ENCODE results near the gene GHITM. TPM values are rescaled to one million over a fixed set of nuclear protein-coding genes. Genes with fewer than 3 reads are reported as not detected.

Gene GHITM
- total and polyA plus RNA-seq, 3 donors from 2014 or later, result 140 to 284 (median 220) TPM

GRCh38 chr10:84195044-84195830 lies 55.9 kb downstream of the GHITM start:
- H3K36me3 ChIP-seq (ENCODE audit: low read depth, missing control alignments), result no peaks in the 10 kb centered on the region
- peak overlapping the region; percentile 4 to 52 for H3K4me3 ChIP-seq
- intact Hi-C loops (cut with DNase I; ENCODE audit: low total_unique reads), result no loop called here
- H3K27ac ChIP-seq, result no peak overlapping the region
- 0 to 17% methylated on average over 4 to 40 of the region's 43 CpGs for WGBS, 2 donors
- DNase-seq, result no peak
- H3K4me1 ChIP-seq, result peaks cover 8% of the 10 kb centered on the region
- TF ChIP-seq CTCF (IDR thresholded peaks at IDR 0.05), result no peak
- no peak for TF ChIP-seq POLR2A (IDR thresholded peaks at IDR 0.05)
- H3K27me3 ChIP-seq, result no peaks in the 10 kb centered on the region
- H3K9me3 ChIP-seq, result no peaks in the 10 kb centered on the region

- WGBS, 2 donors, result 43 to 47% methylated on average over 4 of the region's 4 CpGs
- no peaks in the 10 kb centered on the region for H3K36me3 ChIP-seq (ENCODE audit: low read depth, missing control alignments)
- no peak overlapping the region for H3K27ac ChIP-seq
- DNase-seq, result no peak
- no peak overlapping the region for H3K4me3 ChIP-seq
- H3K4me1 ChIP-seq, result peaks cover 8% of the 10 kb centered on the region
- no peak for TF ChIP-seq CTCF (IDR thresholded peaks at IDR 0.05)
- no peak for TF ChIP-seq POLR2A (IDR thresholded peaks at IDR 0.05)
- no peaks in the 10 kb centered on the region for H3K9me3 ChIP-seq
- no peaks in the 10 kb centered on the region for H3K27me3 ChIP-seq
- intact Hi-C loops (cut with DNase I; ENCODE audit: low total_unique reads), result no loop called here
Measured at GRCh38 chr10:84196083-84196482, 56.8 kb downstream of the GHITM start.

GRCh38 chr10:84196941-84197340 lies 57.6 kb downstream of the GHITM start:
- no peaks in the 10 kb centered on the region for H3K27me3 ChIP-seq
- no peaks in the 10 kb centered on the region for H3K36me3 ChIP-seq (ENCODE audit: low read depth, missing control alignments)
- H3K27ac ChIP-seq, result no peak overlapping the region
- 62 to 75% methylated on average over 5 of the region's 5 CpGs for WGBS, 2 donors
- no peak for TF ChIP-seq CTCF (IDR thresholded peaks at IDR 0.05)
- TF ChIP-seq POLR2A (IDR thresholded peaks at IDR 0.05), result no peak
- DNase-seq, result no peak
- H3K4me1 ChIP-seq, result peaks cover 8% of the 10 kb centered on the region
- H3K4me3 ChIP-seq, result no peak overlapping the region
- intact Hi-C loops (cut with DNase I; ENCODE audit: low total_unique reads), result no loop called here
- H3K9me3 ChIP-seq, result no peaks in the 10 kb centered on the region

GRCh38 chr10:84197643-84198042 lies 58.3 kb downstream of the GHITM start:
- H3K27me3 ChIP-seq, result no peaks in the 10 kb centered on the region
- intact Hi-C loops (cut with DNase I; ENCODE audit: low total_unique reads), result no loop called here

More at GRCh38 chr10:84197643-84198042, 58.3 kb downstream of the GHITM start:
- peaks cover 8% of the 10 kb centered on the region for H3K4me1 ChIP-seq
- WGBS, 2 donors, result 86 to 100% methylated on average over 1 to 4 of the region's 5 CpGs
- DNase-seq, result no peak
- no peak overlapping the region for H3K4me3 ChIP-seq
- H3K9me3 ChIP-seq, result no peaks in the 10 kb centered on the region
- TF ChIP-seq CTCF (IDR thresholded peaks at IDR 0.05) (no peak), POLR2A (IDR thresholded peaks at IDR 0.05) (no peak)
- H3K27ac ChIP-seq, result no peak overlapping the region
- H3K36me3 ChIP-seq (ENCODE audit: low read depth, missing control alignments), result no peaks in the 10 kb centered on the region
